Breast epithelium (tissue), 3 donors: ENCODE results near the gene MRM2.

ENCODE experiments used
- POLR2A ChIP-seq: fragments of 450-650 bp; IDR thresholded peaks from one replicate; pipeline ENCODE4 v1.6.1; 2016; ENCODE audit warnings: antibody characterized with exemption, mild to moderate bottlenecking, moderate library complexity
- TF ChIP-seq, protein P1 (sequence below), 3 donors: fragments of 450-650 bp; IDR thresholded peaks; one replicate each; pipeline ENCODE4 v1.5.1; 2016 to 2017; ENCODE audit warnings: antibody characterized with exemption in 3 of 3, mild to moderate bottlenecking in 3 of 3, moderate library complexity in 3 of 3

DNA sequence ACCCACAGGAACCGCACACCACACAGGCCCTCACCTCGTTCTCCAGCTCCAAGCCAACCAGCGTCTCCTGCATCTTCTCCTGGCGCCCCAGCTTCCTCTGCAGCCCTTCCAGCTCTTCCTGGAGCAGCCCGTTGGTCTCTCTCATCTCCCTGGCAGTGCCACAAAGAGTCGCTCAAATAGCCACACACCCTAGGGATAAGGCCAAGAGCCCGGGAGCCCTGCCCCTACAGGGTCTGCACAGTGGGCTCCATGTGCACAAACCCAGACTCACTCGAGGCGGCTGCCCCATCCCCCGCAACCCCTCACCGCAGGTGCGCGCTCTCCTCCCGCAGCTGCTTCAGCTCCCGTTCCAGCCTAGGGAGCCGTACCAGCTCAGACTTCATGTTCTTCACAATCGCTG lies 26.2 kb downstream of the MRM2 start:
- TF ChIP-seq, protein P1, sequence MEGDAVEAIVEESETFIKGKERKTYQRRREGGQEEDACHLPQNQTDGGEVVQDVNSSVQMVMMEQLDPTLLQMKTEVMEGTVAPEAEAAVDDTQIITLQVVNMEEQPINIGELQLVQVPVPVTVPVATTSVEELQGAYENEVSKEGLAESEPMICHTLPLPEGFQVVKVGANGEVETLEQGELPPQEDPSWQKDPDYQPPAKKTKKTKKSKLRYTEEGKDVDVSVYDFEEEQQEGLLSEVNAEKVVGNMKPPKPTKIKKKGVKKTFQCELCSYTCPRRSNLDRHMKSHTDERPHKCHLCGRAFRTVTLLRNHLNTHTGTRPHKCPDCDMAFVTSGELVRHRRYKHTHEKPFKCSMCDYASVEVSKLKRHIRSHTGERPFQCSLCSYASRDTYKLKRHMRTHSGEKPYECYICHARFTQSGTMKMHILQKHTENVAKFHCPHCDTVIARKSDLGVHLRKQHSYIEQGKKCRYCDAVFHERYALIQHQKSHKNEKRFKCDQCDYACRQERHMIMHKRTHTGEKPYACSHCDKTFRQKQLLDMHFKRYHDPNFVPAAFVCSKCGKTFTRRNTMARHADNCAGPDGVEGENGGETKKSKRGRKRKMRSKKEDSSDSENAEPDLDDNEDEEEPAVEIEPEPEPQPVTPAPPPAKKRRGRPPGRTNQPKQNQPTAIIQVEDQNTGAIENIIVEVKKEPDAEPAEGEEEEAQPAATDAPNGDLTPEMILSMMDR (IDR thresholded peaks at IDR 0.05): no peak
- TF ChIP-seq POLR2A: no peak
